Stimulated activated CD8-positive, alpha-beta memory T cell treated with anti-CD3 and anti-CD28 coated beads, Interleukin-4, amount 100 ng/mL, for 1 hour (primary cell): ENCODE results near the gene TDRD15.
"Not testable (repeated sequence)": the region's sequence is repeated elsewhere in the genome, so short reads cannot be mapped to it uniquely, and the experiment has no call there.

Source experiments
- DNase-seq, 2 donors: peaks; one replicate each; pipeline ENCODE4 v3.0.0-alpha.2; 2020; ENCODE audit warnings: low read depth in 2 of 2, low spot score in 1 of 2

Gene TDRD15

GRCh38 chr2:21142149-21142548 is 18.4 kb downstream of the TDRD15 start:
- no peak for DNase-seq

DNA sequence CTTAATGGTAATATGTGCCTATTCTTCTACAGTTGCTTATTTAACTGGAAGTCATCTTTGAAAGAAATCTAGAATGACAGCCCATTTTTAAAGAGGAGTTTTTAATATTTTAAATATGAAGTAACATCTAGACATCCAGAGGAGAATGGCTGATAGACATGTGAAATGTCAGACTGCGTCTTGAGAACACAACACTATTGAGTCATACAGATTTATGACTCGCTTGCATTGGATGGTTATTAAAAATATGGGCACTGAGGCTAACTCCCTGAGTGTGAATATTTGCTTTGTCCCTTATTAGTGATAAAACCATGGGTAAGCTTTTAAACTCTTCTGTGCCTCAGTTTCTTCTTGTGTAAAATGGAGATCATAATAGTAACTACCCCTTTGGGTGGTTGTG is 22.9 kb downstream of the TDRD15 start:
- no peak for DNase-seq

GRCh38 chr2:21148718-21149117 is 24.9 kb downstream of the TDRD15 start:
- DNase-seq: no peak

- not testable (repeated sequence) for DNase-seq
Observed at GRCh38 chr2:21151234-21151633, 27.5 kb downstream of the TDRD15 start.

DNA sequence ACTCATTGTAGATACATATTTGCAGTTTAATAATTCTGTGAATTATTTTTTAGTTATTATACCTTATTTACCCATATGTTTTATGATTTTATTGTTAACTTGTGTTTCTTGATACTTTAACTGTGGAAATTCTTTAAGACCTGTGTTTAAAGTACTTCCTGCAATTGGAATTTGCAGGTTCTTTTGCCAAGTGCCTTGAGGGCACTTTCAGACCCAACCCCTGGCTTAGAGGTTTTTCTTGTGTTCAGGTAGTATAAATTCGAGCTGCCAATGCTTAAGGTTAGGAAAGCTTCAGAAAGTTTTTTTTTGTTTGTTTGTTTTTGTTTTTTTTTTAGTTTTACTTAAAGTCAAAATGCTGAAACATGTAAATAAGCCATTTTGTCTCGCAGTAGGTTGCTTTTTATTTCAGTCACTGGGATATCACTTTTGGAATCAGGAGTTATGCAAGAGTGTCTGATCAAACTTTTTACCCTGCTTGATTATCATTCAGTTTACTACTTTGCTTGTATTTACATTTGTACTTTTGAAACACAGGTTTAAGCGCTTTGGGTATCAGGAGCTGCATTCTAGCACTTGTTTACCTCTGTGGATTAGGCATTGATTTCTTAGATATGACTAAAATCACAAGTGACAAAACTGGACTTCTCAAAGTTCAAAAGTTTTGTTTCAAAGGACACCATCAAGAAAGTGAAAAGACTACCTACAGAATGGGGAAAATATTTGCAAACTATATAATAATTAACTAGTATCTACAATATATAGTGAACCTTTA is 31.8 kb downstream of the TDRD15 start:
- no peak for DNase-seq

DNA sequence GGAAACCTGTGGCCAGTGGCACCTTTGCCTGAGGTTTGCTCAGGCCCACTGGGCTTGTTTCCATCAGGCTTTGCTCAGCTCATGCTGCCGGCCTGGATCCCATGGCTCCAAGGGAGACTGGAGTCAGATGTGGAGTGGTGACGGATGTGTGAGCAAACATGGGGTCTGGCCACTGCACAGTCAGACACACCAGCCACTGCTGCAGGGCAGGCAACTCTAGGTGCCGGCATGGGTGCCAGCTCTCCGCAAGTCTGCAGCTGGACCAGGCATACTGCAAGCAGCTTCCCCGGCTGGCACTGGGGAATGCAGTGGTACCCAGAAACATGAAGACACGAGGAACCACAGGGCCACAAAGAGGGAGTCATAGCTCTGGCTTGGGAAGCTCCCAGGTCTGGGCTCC is 37.4 kb downstream of the TDRD15 start:
- no peak for DNase-seq

- no peak for DNase-seq
Observed at GRCh38 chr2:21161832-21162614, 38.3 kb downstream of the TDRD15 start.

- no peak for DNase-seq
Observed at GRCh38 chr2:21162615-21162878, 38.8 kb downstream of the TDRD15 start.

- DNase-seq: no peak
Observed at GRCh38 chr2:21163213-21163612, 39.4 kb downstream of the TDRD15 start.

DNA sequence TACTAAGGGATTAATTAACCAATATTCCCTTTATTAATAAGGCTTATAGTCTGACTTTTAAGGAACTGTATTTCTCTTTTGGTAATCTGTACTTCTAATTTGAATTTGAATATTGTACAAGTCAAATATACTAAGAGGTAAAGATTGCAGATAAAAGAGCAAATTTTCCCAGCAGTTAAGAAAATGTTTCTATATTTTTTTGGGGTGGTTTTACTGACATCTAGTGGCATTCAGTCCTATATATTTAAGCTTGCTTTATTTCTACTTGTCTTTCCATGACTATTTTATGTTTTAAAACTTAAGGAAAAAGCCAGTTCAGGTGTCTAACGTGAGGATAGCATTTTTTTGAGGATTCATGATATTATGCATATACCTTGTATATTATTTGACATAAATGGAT is 41.6 kb downstream of the TDRD15 start:
- DNase-seq: no peak

DNA sequence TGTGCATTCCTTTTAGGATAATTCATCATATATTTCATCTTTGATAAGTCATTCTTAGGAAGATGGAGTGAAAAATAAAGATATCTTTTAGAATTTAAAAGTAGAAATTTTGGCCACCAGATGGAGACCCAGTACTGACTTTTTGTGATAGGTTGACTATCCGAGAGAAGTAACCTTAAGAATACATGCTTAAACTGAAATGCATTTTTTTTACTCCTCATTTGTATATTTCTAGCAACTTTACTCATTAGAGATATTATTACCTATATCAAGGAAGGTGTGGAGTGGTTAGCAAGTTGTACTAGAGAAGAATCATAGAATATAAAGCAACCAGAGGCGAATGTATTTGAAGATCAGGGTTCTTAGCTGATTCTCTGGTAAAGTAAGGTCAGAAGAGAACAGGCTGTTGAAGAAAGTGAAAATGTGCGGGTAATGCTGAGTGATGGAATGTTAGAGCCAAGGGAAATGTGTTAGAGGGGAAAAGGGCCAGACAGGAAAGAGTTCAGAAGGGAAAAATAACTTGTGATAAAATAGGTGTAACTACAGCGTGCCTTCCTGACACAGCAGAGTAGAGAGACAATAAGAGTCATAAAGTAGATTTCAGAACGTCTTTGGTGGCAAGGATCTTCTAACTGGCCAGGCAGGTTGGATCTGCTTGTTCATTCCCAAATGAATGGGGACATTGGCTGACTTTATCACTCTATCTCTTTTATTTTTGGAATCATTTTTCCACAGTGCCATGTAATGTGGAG is 52.3 kb downstream of the TDRD15 start:
- DNase-seq: no peak

DNA sequence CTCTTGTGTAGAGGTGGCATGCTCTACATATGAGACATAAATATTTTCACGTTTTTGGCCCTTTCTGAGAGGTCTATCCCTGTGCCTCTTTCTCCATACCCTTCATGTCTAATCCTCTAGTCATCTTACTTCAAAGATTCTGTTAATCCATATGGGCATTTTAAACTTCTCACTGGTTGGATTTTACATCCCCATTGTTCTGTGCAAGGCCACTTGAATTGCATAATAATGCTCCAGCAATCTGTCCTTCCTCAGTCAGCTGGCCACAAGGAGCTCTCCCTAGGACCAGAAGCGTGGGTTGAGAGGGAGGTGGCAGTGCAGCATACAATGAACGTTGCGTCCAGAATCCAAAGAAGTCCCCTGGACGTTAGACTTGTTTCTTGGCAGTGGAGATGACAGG is 58.2 kb downstream of the TDRD15 start:
- DNase-seq: no peak

- DNase-seq: no peak
Observed at GRCh38 chr2:21183306-21183705, 59.5 kb downstream of the TDRD15 start.

DNA sequence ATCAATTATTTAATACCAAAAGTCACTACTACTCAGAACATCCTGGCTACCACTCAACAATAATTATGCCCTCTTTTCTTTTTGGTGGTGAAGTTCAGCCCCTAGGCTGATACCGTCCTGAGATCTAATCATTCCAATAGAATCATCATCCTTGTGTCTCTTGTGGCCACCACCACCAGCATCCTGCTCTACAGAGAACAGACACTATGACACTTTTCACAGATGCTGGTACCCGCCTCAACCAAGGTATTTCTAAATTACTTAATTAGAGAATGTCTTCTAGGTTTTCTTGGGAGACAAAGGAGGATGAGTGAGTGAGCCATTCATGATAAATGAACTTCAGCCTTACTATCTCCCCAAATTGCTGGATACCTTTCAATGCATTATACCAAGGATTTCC is 60.0 kb downstream of the TDRD15 start:
- DNase-seq: no peak

DNA sequence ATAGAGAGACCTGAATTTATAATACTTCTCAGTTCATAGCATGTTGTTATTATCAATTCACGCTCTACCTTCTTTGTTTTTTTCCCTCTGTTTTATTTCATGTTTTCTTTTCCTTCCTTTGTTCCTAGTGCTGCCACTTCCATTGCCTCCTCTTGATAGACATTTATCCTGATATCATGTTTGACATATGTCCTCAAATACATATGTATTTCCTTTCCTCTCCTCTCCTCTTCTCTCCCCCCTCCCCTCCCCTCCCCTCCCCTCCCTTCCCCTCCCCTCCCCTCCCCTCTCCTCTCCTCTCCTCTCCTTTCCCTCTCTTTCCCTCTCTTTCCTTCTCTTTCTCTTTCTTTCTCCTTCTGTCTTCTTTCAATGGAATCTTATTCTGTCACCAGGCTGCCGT is 67.8 kb downstream of the TDRD15 start:
- DNase-seq: no peak
